SH-SY5Y (cell line): Measurements from ENCODE around the gene AATK.

Experiments
- GATA2 ChIP-seq: IDR thresholded peaks from 2 replicates; pipeline ENCODE4 v1.6.1; 2011; ENCODE audit warnings: mild to moderate bottlenecking, low read depth, low read length
- GATA3 ChIP-seq: IDR thresholded peaks from 2 replicates; pipeline ENCODE4 v1.6.1; 2011; ENCODE audit warnings: low read depth, mild to moderate bottlenecking, low read length, moderate library complexity

- TF ChIP-seq GATA2: no peak
- TF ChIP-seq GATA3: no peak
These were observed 42.6 kb upstream of the AATK start for GRCh38 chr17:81208651-81209050.
